Measurements from ENCODE around the gene LONP1.

The LONP1 gene

GRCh38 chr19:5686647-5687359, 33.1 kb downstream of the LONP1 start (continued):
- no peak for TF ChIP-seq ZNF670 (tag by site-specific recombination; IDR thresholded peaks at IDR 0.05; ENCODE audit: low read depth)
- no peak for TF ChIP-seq ZNF133 (tag by site-specific recombination; IDR thresholded peaks at IDR 0.05)
- peak; percentile 57 for TF ChIP-seq ZNF654 (tag by site-specific recombination; IDR thresholded peaks at IDR 0.05; ENCODE audit: low read depth)
- peak; percentile 97 for TF ChIP-seq SP3 (tag by site-specific recombination; IDR thresholded peaks at IDR 0.05)
- TF ChIP-seq KLF10 (tag by site-specific recombination; IDR thresholded peaks at IDR 0.05), result peak; percentile 94
- peak; percentile 29 for TF ChIP-seq SCRT2 (tag by site-specific recombination; IDR thresholded peaks at IDR 0.05)
- no peak for TF ChIP-seq ZNF26 (tag by site-specific recombination; IDR thresholded peaks at IDR 0.05)
- peak; percentile 73 for TF ChIP-seq SP7 (tag by site-specific recombination; IDR thresholded peaks at IDR 0.05)
- TF ChIP-seq FEZF1 (tag by site-specific recombination; IDR thresholded peaks at IDR 0.05), result no peak
- 0 out of 2 replicates have a peak, but pooled peaks have one; percentile 28 for TF ChIP-seq ZNF660 (tag by site-specific recombination; IDR thresholded peaks at IDR 0.05)
- TF ChIP-seq ZNF23 (tag by site-specific recombination; IDR thresholded peaks at IDR 0.05; ENCODE audit: borderline replicate concordance), result no peak
- TF ChIP-seq SP2 (tag by site-specific recombination; IDR thresholded peaks at IDR 0.05), result peak; percentile 96
- no peak for TF ChIP-seq ZNF792 (tag by site-specific recombination; IDR thresholded peaks at IDR 0.05)
- no peak for TF ChIP-seq ZNF202 (tag by site-specific recombination; IDR thresholded peaks at IDR 0.05; ENCODE audit: borderline replicate concordance)
- TF ChIP-seq ZNF776 (tag by site-specific recombination; IDR thresholded peaks at IDR 0.05; ENCODE audit: borderline replicate concordance), result no peak
- TF ChIP-seq ZNF707 (tag by site-specific recombination; IDR thresholded peaks at IDR 0.05), result no peak
- 0 out of 2 replicates have a peak, but pooled peaks have one; percentile 68 for TF ChIP-seq KLF16 (tag by site-specific recombination; IDR thresholded peaks at IDR 0.05)
- TF ChIP-seq HOXD13 (CRISPR knock-in tag; IDR thresholded peaks at IDR 0.05; ENCODE audit: borderline replicate concordance), result no peak
- TF ChIP-seq ELK4 (IDR thresholded peaks at IDR 0.05; ENCODE audit: borderline replicate concordance, low read depth, low read length), result no peak
- TF ChIP-seq BCL11B (tag by site-specific recombination; IDR thresholded peaks at IDR 0.05; ENCODE audit: low read depth), result peak; percentile 81; the same call in 1 of the 2 replicates
- peak; percentile 65; the same call in 1 of the 2 replicates for TF ChIP-seq ZEB2 (tag by site-specific recombination; IDR thresholded peaks at IDR 0.05)
- no peak for TF ChIP-seq ZNF18 (tag by site-specific recombination; IDR thresholded peaks at IDR 0.05)
- no peak for TF ChIP-seq GLI4 (tag by site-specific recombination; IDR thresholded peaks at IDR 0.05)
- peak; percentile 69; the same call in 1 of the 2 replicates for TF ChIP-seq ZBTB7A (tag by site-specific recombination; IDR thresholded peaks at IDR 0.05; ENCODE audit: low read depth)
- TF ChIP-seq ZNF560 (tag by site-specific recombination; IDR thresholded peaks at IDR 0.05; ENCODE audit: borderline replicate concordance), result no peak
- TF ChIP-seq ZNF658 (tag by site-specific recombination; IDR thresholded peaks at IDR 0.05), result no peak
- no peak for TF ChIP-seq PRDM6 (tag by site-specific recombination; IDR thresholded peaks at IDR 0.05)
- 0 out of 2 replicates have a peak, but pooled peaks have one; percentile 40 for TF ChIP-seq ZNF704 (tag by site-specific recombination; IDR thresholded peaks at IDR 0.05)
- TF ChIP-seq ZNF169 (tag by site-specific recombination; IDR thresholded peaks at IDR 0.05), result no peak
- no peak for TF ChIP-seq ZBTB49 (tag by site-specific recombination; IDR thresholded peaks at IDR 0.05; ENCODE audit: low read depth)
- no peak for TF ChIP-seq ZFP3 (tag by site-specific recombination; IDR thresholded peaks at IDR 0.05; ENCODE audit: low read depth)
- TF ChIP-seq ZFP69B (tag by site-specific recombination; IDR thresholded peaks at IDR 0.05), result no peak
